GM21825 (cell line): ENCODE data around the gene APOF.
A peak's percentile ranks its signal among the peaks of the same experiment; 100 is the strongest.
"Not testable (repeated sequence)": the region's sequence is repeated elsewhere in the genome, so short reads cannot be mapped to it uniquely, and the experiment has no call there.

Experiments used
- ATAC-seq: cut with Tn5 transposase; IDR thresholded peaks from one replicate; pipeline ENCODE4 v1.9.1; 2021; ENCODE audit warnings: mild to moderate bottlenecking, moderate library complexity; ENCODE audit not compliant: unreplicated experiment

Gene APOF

GRCh38 chr12:56374726-56375597 lies 12.3 kb upstream of the APOF start:
- no peak for ATAC-seq

- ATAC-seq: no peak
These were observed 10.9 kb upstream of the APOF start for GRCh38 chr12:56373515-56373914.

GRCh38 chr12:56366948-56367347 lies 4.3 kb upstream of the APOF start:
- no peak for ATAC-seq

GRCh38 chr12:56361487-56362129 lies 1.0 kb downstream of the APOF start:
- no peak for ATAC-seq

- ATAC-seq: peak; percentile 95
These were observed 2.5 kb downstream of the APOF start, which contains the start of gene STAT2 for GRCh38 chr12:56359851-56360767. Gene STAT2 (minus strand): TSS chr12:56360107. CDS start chr12:56356571, 3,536 bp downstream.

- no peak for ATAC-seq
These were observed 3.7 kb downstream of the APOF start for GRCh38 chr12:56358836-56359532.

GRCh38 chr12:56351325-56351724 lies 11.3 kb downstream of the APOF start:
- no peak for ATAC-seq

- ATAC-seq: no peak
These were observed 12.0 kb downstream of the APOF start for GRCh38 chr12:56350662-56351061.

- no peak for ATAC-seq
These were observed 13.9 kb downstream of the APOF start for GRCh38 chr12:56348776-56349175.

GRCh38 chr12:56347255-56347654 lies 15.4 kb downstream of the APOF start:
- ATAC-seq: not testable (repeated sequence)

GRCh38 chr12:56346675-56347074 lies 16.0 kb downstream of the APOF start:
- no peak for ATAC-seq

- ATAC-seq: not testable (repeated sequence)
These were observed 20.4 kb downstream of the APOF start for GRCh38 chr12:56342290-56342689.

- ATAC-seq: no peak
These were observed 21.0 kb downstream of the APOF start for GRCh38 chr12:56341616-56342015.

- peak; percentile 8 for ATAC-seq
These were observed 23.6 kb downstream of the APOF start for GRCh38 chr12:56339158-56339422.

GRCh38 chr12:56338308-56339157 lies 24.1 kb downstream of the APOF start, which contains the start of gene IL23A:
Gene IL23A (plus strand): TSS chr12:56338884. CDS start chr12:56339045, 161 bp downstream.
- peak; percentile 38 for ATAC-seq

- no peak for ATAC-seq
These were observed 24.9 kb downstream of the APOF start for GRCh38 chr12:56337753-56338251.

GRCh38 chr12:56336361-56337167 lies 26.1 kb downstream of the APOF start:
- no peak for ATAC-seq

- ATAC-seq: not testable (repeated sequence)
These were observed 27.1 kb downstream of the APOF start for GRCh38 chr12:56335527-56335926.

GRCh38 chr12:56334490-56334793 lies 28.2 kb downstream of the APOF start:
- no peak for ATAC-seq
